Stimulated activated CD4-positive, alpha-beta T cell treated with anti-CD3 and anti-CD28 coated beads, Interleukin-4, amount 100 ng/mL, for 1 hour (primary cell): ENCODE results near the gene ERC1.

ENCODE experiments used
- DNase-seq: peaks from one replicate; pipeline ENCODE4 v3.0.0-alpha.2; 2020

The ERC1 gene

DNA sequence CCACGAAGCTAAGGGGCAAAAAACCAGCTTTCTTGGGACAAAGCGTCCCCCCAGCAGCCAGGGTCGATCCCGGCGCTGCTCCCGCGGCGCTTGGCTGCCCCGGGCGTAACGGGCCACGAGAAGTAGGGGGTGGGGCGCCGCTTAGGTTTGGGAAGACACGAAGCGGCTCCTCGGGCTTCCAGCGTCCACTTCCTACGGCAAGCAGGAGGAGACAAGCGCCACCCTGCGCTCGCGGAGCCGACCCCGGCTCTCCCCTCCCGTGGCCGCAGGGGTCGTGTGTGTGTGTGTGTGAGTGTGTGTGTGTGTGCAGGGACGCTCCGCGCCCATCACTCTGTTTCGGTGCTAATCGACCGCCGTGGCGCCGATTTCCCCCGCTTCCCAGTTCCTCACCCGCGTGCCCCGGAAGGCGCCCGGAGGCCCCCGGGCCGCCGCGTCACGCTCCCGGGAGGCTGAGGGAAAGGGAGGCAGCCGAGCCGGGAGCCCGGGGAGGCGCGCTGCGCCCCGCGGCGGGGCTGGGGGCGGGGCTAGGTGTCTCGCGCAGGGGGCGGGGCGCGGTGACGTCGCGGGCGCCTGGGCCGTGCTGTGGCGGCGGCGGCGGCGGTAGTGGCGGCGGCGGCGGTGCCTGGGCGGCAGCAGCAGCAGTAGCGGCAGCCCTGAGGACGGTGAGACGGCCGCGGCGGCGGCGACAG, at the start of gene ERC1:
Gene ERC1 (plus strand): TSS at position 563 of the 689 bp plus-strand sequence. CDS start 36,681 bp downstream, outside the sequence.
- DNase-seq = peak; percentile 86

DNA sequence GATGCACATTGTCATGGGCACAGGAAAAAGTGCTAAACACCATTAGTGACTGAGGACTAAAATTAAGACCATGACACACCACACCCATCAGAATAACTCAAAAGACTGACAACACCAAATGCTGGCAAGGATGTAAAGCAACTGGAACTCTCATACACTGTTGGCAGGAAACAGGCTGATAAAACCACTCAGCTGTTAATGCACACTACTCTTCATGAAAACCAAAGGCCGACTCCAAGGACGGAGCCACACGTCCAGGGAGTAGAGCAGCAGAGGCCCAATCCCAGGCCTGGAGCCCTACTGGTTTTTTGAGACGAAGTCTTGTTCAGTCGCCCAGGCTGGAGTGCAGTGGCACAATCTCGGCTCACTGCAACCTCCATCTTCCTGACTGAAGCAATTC, 48.0 kb upstream of the ERC1 start:
- no peak for DNase-seq

DNA sequence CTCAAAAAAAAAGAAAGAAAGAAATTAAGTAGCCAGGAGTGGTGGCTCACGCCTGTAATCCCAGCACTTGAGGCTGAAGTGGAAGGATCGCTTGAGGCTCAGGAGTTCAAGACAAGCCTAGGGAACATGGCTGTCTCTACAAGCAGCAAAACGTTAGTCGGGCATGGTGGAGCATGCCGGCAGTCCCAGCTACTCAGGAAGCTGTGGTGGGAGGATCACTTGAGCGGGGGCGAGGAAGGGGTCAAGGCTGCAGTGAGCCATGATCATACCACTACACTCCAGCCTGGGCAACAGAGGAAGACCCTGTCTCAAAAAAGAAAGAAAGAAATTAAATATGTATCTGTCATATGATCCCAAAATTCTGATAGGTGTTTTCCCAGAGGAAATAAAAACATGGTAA, 46.8 kb upstream of the ERC1 start:
- DNase-seq = no peak

DNA sequence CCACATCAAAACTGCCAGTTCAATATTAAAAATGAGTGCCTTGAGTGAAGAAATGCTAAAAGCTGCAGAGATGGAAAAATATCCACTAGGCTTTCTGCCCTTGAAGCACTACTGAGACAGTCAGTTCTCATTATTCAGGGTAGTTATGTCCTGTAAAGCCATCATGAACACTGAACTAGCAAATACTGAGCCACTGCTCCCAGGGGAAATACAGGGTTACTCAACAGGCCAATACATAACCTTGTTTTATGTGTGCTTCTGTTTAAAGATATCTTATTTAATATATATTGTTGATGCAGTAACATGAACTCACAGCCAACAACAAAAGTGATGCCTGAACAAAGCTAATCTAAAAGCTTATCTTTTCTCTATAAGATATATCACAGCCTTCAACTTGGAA, 44.8 kb upstream of the ERC1 start:
- DNase-seq = no peak

DNA sequence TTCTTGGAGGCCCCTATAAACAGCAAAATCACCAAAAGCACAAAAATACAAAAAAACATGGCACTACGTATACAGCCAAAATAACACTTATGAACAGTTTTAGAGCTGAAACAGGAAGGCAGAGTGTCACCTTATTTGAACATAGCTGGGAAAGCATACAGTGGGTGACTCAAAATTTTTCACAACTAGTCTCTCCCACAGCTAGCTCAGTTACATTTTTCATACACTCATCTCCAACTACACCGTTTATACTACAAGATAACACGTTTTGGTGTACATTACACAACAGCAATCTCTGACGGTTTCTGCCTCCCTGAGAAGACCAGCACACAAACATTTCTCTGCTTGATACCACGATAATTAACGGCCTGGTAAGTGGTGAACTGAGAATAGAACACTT, 44.4 kb upstream of the ERC1 start:
- DNase-seq = no peak

DNA sequence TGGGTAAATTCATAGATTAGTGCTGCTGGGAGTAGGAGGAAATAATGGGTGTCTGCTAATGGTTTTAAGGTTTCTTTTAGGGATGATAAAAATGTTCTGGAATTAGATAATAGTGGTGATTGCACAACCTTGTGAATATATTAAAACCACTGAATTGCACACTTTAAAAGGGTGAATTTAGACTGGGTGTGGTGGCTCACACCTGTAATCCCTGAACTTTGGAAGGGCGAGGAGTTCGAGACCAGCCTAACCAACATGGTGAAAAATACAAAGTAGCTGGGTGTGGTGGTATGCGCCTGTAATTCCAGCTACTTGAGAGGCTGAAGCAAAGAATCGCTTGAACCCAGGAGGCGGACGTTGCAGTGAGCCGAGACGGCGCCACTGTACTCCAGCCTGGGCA, 42.8 kb upstream of the ERC1 start:
- DNase-seq = no peak

DNA sequence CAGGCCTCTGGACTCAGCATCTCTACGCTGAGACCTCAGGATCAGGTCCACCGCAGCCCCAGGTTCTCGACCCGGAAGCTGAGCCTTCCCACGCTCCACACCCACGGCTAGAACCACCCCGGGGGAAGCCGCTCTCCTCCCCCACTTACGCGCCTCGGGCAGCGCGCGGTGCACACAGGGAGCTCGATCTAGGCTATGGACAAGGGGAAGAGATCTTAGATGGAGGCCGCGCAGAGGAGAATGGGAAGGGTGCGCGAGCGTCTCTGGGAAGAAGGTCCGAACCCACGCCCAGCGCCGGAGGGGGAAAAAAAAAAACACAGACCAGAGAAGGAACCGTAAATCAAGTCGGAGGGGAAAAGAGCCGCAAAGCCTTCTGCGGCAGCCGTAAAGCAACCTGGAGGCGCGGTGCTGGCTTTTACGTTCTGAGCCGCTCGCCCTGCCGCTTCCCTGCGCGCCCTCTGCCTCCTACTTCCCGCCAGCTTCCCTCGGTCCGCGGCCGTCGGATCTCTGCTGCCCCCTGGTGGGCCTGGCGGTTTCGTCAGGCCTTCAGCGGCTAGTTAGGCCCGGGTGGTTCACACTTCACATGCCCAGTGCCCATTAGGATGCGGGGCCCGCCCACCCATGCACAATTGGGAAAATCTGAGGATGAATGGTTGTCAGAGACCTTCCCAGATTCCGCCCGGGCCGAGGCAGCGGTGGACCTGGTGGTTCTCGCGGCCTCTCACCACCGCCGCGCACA, 41.4 kb upstream of the ERC1 start, which contains the start of gene RAD52:
Gene RAD52 (minus strand): TSS at position 242 of the 739 bp plus-strand sequence. CDS start 16,636 bp downstream, outside the sequence.
- DNase-seq = peak; percentile 99

DNA sequence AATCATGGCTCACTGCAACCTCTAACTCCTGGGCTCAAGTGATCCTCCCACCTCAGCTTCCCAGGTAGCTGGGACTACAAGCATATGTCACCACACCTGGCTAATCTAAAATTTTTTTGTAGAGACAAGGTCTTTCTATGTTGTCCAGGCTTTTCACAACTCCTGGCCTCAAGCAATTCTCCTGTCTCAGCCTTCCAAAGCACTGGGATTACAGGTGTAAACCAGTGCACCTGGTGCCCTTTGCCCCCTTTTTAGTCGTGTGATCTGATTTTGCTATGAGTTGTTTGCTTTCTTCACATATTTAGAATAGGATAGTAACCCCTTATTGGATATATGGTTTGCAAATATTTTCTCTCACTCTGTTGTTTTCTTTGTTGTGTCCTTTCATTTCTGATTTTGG, 39.8 kb upstream of the ERC1 start:
- no peak for DNase-seq

DNA sequence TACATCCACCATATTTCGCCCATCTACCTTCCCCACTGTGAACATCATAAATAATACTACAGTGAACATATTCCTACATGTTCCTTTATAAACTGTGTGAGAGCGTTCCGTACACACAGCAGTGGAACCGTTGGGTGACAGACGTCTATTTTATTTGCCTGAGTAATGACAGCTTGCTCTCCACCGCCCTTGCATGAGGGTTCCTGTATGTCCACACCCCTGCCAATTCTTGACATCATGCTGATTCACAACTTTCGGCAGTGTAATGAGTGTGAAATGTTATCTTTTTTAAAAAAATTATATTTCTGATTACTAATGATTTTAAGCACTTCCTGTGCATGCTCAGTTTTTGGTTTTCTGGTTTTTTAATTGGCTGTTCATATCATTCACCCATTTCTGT, 37.2 kb upstream of the ERC1 start:
- no peak for DNase-seq

DNA sequence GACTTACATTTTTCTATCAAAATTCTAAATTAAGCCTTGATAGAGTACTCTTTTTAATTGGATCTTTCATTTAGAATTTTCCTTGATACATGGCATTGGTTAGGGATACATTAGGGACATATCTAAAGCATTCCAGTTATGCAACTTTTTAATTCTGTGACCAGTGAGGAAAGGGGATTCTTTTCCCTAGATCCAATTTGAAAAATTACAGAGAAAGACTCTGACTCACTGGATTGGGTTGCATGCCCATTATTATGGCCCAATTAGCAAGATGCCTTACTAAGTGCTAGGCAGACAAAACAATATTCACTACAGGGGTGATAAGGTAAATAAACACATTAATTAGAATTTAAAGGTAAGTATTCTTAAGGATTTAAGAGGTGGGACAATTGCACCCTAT, 36.3 kb upstream of the ERC1 start:
- no peak for DNase-seq

DNA sequence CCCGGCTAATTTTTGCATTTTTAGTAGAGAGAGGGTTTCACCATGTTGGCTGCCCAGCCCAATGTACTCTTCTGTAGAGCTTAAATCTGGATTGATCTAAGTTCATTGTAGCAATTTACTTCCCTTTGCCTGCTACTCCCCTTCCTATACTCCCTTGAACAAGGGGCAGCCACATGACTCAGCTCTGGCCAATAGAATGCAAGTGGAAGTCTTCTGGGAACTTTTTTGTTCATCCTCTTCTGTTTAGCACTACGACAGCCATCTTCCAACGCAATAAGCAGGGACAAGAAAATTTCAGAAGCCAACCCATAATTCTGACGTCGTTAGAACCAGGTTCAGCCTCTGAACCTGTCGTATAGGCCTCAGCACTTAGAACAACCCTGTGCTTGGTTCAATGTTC, 35.1 kb upstream of the ERC1 start:
- DNase-seq = no peak

DNA sequence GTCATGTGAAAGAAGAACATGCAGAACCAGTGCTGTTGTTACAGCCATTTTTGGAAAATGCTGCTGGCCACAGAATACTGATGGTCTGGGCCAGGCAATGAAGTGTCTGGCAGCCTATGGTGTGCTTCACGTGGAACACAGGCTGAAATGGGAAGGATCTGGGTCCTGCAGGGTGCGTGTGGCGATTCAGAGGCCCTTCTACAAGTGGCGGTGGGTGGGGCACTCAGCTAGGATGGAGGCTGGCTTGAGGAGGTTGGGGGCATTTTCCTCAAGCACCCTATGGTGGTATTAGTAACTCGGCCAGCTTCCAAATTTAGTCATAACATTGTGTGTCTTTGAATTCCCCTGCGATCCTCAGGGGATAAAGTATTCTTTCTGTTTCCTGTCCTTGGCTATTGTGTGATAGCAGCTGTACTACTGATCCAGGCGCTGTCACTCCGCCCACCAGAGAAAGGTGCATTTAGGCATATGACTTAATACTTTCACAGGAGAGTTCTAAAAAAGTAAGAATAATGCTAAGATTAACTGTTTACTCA, 32.4 kb upstream of the ERC1 start:
- DNase-seq = no peak

DNA sequence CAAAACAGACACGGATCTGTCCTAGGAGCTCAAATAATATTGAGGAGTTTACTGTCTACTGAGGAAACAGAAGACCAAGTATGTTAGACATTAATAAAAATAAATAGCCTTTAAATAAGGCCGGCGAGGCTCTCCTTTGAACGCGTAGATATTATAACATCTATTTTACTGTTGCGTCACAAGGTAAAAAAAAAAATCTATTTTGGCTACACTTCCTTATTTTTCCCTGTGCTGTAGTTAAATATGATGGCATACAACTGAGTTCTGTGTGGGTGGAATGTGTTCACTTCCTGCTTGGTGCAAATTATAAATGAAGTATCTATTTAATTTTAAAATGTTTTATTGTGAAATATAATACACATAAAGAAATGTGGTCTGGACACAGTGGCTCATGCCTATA, 24.3 kb upstream of the ERC1 start:
- no peak for DNase-seq

DNA sequence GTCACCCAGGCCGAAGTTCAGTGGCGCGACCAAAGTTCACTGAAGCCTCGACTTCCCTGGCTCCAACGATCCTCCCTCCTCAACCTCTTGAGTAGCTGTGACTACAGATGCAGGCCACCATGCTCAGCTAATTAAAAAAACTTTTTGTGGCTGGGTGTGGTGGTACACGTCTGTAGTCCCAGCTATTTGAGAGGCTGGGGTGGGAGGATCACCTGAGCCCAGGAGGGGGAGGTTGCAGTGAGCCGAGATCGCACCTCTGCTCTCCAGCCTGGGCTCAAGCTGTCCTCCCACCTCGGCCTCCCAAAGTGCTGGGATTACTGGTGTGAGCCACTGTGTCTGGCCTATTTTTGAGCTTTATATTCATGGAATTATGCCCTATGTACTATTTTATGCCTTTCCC, 23.4 kb upstream of the ERC1 start:
- no peak for DNase-seq

DNA sequence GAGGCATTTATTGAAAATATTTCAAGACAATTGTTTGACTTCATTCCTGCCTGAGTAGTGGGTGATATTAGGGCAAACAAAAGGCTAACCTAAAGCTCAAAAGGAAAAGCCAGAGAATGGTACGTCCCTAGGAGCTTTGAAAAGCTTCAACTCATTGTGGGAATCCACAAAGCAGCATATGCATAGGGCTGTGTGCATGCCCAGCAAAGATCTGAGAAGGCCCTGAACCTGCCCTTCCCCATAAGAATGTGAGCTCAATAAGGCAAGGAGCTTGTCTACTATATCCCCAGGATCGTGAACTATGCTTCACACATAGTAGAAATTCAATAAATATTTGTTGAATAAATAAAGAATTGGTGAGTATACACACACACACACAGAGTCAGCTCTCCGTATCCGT, 22.5 kb upstream of the ERC1 start:
- DNase-seq = no peak

DNA sequence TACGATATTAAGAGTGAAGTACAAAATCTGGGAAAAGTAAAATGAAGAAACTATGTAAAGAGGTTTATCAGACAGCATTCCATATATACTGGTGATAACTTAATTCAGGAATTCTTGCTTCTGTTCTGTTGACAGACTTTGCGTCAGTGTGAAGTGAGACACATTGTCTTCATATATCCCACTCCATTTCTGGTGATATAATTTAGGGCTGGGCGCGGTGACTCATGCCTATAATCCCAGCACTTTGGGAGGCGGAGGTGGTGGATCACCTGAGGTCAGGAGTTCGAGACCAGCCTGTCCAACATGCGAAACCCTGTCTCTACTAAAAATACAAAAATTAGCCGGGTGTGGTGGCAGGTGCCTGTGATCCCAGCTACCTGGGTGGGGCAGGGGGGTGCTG, 21.2 kb upstream of the ERC1 start:
- no peak for DNase-seq

DNA sequence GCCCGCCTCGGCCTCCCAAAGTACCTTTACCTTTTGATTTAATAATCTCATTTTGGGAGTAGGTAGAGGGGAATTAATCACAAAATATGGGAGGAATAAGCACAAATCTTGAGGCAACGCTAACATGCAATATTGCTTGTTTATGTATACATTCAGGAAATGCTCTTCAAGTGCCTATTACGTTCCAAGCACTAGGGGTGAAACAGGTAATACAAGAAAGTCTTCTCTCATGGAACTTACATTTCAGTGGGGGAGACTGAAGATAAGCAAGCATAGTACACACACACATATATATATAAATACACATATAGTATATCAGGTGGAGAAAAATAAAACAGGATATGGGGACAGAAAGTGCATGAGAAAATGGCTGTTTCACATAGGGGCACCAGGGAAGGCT, 19.0 kb upstream of the ERC1 start:
- no peak for DNase-seq

DNA sequence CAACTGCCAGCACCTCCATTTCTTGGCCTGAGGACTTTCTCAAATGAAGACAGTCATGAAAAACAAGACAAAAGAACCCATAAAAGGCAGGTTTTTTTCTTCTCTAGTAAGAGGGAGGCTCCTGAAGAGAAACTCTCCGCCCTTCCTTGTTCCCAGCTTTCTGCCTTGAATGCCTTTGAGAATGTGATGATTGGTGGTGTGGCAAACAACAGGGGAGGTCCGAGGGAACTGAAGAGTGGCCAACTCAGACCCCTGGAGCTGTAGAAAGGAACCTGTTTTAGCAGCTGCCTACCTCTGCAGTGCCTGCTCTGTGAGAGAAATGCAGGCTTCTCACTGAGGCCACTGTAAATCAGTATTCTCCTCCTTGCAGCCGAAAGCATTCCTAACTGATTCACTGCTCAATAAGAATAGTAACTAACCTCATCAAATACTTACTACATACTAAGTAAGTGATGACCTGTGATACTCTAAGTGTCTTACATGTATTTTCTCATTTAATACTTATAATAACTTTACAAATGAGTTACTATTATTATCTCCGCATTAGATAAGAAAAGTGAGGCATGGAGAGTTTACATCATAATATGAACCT, 16.7 kb upstream of the ERC1 start:
- DNase-seq = no peak

DNA sequence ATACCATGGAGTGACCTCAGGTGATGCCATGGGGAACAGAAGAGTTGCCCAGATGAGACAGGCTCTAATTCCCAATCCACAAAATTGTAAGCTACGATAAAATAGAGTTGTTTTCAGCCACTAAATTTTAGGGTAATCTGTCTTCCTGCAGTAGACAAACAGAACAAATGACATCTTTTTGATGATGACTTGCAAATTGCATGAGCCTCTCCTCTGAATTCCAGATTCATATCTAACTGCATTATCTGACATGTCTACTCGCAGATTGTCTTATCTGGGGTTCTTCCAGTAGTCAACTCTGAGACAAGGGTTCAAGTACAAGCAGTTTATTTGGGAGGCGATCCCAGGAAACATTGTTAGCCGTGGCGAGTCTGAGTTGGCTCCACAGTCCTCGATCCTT, 14.4 kb upstream of the ERC1 start:
- no peak for DNase-seq

DNA sequence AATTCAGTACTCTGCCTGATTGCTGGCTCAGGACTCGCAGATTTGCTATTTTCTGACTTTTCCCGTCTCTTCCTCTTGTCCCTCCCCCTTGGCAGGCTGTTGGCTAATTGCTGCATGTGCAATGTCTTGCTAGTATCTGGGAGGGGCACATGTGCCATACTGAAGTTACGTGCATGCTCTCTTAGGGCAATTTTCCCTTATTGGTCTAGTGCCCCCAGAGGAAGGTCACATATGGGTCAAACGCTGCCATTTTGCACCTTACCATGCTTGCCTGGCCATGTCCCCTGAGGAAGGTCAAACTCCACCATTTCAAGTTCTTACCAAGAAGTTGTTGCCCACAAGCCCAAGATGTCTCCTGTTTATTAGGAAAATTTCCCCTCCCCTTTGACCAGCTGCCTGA, 13.9 kb upstream of the ERC1 start:
- no peak for DNase-seq

DNA sequence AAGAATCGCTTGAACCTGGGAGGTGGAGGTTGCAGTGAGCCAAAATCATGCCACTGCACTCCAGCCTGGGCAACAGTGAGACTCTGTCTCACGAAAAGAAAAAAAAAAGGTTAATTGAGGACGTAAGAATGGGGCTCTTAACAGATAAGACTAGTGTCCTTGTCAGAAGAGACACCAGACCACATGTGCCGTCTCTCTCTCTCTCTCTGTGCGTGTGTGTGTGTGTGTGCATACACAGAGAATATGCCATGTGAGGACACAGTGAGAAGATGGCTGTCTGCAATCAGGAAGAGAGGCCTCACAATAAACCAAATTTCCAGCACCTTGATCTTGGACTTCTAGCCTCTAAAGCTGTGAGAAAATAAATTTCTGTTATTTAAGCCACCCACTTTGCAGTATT, 11.7 kb upstream of the ERC1 start:
- no peak for DNase-seq

DNA sequence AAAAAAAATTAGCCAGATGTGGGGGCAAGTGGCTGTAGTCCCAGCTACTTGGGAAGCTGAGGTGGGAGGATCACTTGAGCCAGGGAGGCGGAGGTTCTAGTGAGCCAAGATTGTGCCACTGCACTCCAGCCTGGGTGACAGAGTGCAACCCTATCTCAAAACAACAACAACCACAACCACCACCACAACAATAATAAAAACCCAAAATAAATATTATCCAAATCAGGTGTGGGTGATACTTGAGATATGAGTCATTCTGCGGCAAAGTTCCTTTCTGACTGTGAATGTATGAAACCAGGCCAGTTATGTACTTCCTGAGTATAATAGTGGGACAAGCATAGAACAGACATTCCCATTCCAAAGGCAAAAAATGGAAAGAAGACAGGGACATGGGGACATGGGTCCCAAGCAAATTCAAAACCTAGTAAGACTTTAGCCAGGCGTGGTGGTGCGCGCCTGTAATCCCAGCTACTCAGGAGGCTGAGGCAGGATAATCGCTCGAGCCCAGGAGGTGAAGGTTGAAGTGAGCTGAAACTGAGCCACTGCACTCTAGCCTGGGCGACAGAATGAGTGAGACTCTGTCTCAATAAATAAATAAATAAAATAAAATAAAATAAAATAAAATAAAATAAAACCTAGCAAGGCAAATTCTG, 9.7 kb upstream of the ERC1 start:
- DNase-seq = no peak

DNA sequence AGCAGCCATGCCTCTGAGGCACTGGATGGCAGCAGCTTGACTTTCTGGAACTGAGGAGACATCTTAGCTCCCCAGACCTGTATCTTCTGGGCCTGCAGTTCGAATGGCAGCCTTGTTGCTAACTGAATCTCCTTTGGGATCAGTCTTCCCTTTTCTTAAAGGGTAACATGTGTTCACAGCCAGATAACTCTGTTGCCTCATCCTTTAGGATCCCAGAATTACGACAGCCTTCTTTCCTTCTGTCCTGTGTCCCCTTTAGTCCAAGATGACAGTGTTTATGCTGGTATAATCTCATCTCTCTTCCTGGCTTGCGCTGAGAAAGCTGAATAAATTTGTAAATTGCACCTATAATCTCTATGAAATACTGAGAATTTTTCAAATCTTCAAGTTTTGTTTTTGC, 9.1 kb upstream of the ERC1 start:
- DNase-seq = no peak

DNA sequence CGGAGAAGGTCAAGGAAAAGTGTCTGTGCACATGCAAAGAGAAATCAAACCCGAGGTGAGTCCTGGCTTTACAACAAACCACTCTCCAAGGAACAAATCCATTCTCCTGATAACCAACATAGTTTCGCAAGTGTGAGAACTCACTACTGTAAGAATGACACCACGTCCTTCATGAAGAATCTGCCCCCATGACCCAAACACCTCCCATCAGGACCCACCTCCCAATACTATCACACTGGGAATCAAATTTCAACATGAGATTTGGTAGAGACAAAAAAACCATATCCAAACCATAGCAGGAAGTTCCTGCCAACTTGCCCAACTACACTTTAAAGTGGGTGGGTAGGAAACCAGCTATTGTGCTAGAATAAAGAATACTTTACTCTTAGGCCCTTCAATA, 2.4 kb upstream of the ERC1 start:
- no peak for DNase-seq
